CD14-positive monocyte (primary cell): ENCODE measurements around the gene SNX30. TPM values are rescaled to one million over a fixed set of nuclear protein-coding genes. Genes with fewer than 3 reads are reported as not detected.

ENCODE experiments used
- DNase-seq, 3 donors: peaks; one replicate each; pipeline ENCODE4 v3.0.0-alpha.2; 2011 to 2022
- H2AFZ ChIP-seq: 2 replicates; pipeline ENCODE4 v1.6.0; 2012; ENCODE audit warnings: mild to moderate bottlenecking, low read depth, low read length, inconsistent platforms; ENCODE audit not compliant: insufficient read depth, poor library complexity, severe bottlenecking
- H3K27ac ChIP-seq, 2 donors: 1 replicate in 1 of 2; 2 replicates in 1 of 2; pipeline ENCODE4 v1.5.1; 2012 to 2013; ENCODE audit warnings: low read length in 2 of 2, control low read depth in 1 of 2, inconsistent platforms in 1 of 2, low read depth in 1 of 2, mild to moderate bottlenecking in 1 of 2
- H3K27me3 ChIP-seq, 2 donors: one replicate each; pipeline versions ENCODE4 v1.6.0 to v1.6.1; 2011 to 2013; ENCODE audit warnings: low read length in 2 of 2; ENCODE audit not compliant: control insufficient read depth in 2 of 2, insufficient read depth in 2 of 2
- H3K36me3 ChIP-seq, 2 donors: replicated peaks in 1 of 2; 1 replicate in 1 of 2; 2 replicates in 1 of 2; pipeline versions ENCODE4 v1.5.1 to v1.6.1; 2012 to 2013; ENCODE audit warnings: low read length in 2 of 2, control low read depth in 1 of 2, inconsistent platforms in 1 of 2, mild to moderate bottlenecking in 1 of 2; ENCODE audit not compliant: insufficient read depth in 2 of 2, control insufficient read depth in 1 of 2
- H3K4me1 ChIP-seq, 2 donors: 1 replicate in 1 of 2; 2 replicates in 1 of 2; pipeline versions ENCODE4 v1.5.1 to v1.6.1; 2012 to 2013; ENCODE audit warnings: low read length in 2 of 2, control low read depth in 1 of 2, inconsistent platforms in 1 of 2, mild to moderate bottlenecking in 1 of 2, moderate library complexity in 1 of 2; ENCODE audit not compliant: insufficient read depth in 2 of 2, control insufficient read depth in 1 of 2
- H3K4me2 ChIP-seq: replicated peaks from 2 replicates; pipeline ENCODE3; 2012; ENCODE audit warnings: low read length, moderate library complexity, mild to moderate bottlenecking; ENCODE audit not compliant: poor library complexity, severe bottlenecking; ENCODE audit errors: extremely low read depth
- H3K4me3 ChIP-seq, 3 experiments: fragments of 200-600 bp in 1 of 3; sonication (generic) in 1 of 3; replicated peaks in 1 of 3; 1 replicate in 2 of 3; 2 replicates in 1 of 3; pipeline ENCODE4 v1.5.1; 2011 to 2013; ENCODE audit warnings: low read length in 3 of 3, mild to moderate bottlenecking in 3 of 3, control low read depth in 2 of 3, low read depth in 2 of 3, inconsistent platforms in 1 of 3, moderate library complexity in 1 of 3
- H3K79me2 ChIP-seq: 2 replicates; pipeline ENCODE4 v1.6.0; 2012; ENCODE audit warnings: mild to moderate bottlenecking, control low read depth, inconsistent platforms, low read length, moderate library complexity; ENCODE audit not compliant: insufficient read depth
- H3K9ac ChIP-seq: 2 replicates; pipeline ENCODE4 v1.6.0; 2017; ENCODE audit warnings: low read length, mild to moderate bottlenecking; ENCODE audit not compliant: insufficient read depth, poor library complexity, severe bottlenecking
- H3K9me3 ChIP-seq, 2 donors: replicated peaks in 1 of 2; 1 replicate in 1 of 2; 2 replicates in 1 of 2; pipeline versions ENCODE4 v1.5.1 to v1.6.1; 2012 to 2013; ENCODE audit warnings: low read length in 2 of 2, control low read depth in 1 of 2; ENCODE audit not compliant: control insufficient read depth in 1 of 2, insufficient read depth in 1 of 2
- H4K20me1 ChIP-seq: 2 replicates; pipeline ENCODE4 v1.6.0; 2012; ENCODE audit warnings: mild to moderate bottlenecking, low read length, control low read depth, moderate library complexity; ENCODE audit not compliant: insufficient read depth
- H3K27ac Mint-ChIP-seq, 7 donors: one replicate each; pipeline ENCODE4 v1.8.0; 2020; ENCODE audit warnings: mild to moderate bottlenecking in 7 of 7, mixed read lengths in 7 of 7, moderate library complexity in 6 of 7, inconsistent platforms in 2 of 7
- H3K27me3 Mint-ChIP-seq, 3 donors: one replicate each; pipeline ENCODE4 v1.8.0; 2021 to 2022; ENCODE audit warnings: low read depth in 3 of 3, mild to moderate bottlenecking in 3 of 3, mixed read lengths in 3 of 3, moderate library complexity in 3 of 3, inconsistent platforms in 1 of 3
- H3K36me3 Mint-ChIP-seq, 2 donors: one replicate each; pipeline ENCODE4 v1.8.0; 2020; ENCODE audit warnings: mixed read lengths in 2 of 2, inconsistent platforms in 1 of 2, mild to moderate bottlenecking in 1 of 2
- H3K4me1 Mint-ChIP-seq: one replicate; pipeline ENCODE4 v1.8.0; 2020; ENCODE audit warnings: mild to moderate bottlenecking, mixed read lengths
- H3K4me3 Mint-ChIP-seq, 2 donors: one replicate each; pipeline ENCODE4 v1.8.0; 2020; ENCODE audit warnings: mild to moderate bottlenecking in 2 of 2, mixed read lengths in 2 of 2, moderate library complexity in 1 of 2
- H3K9me3 Mint-ChIP-seq, 7 donors: one replicate each; pipeline ENCODE4 v1.8.0; 2020 to 2022; ENCODE audit warnings: mixed read lengths in 7 of 7, mild to moderate bottlenecking in 6 of 7, moderate library complexity in 6 of 7, inconsistent platforms in 2 of 7
- CTCF ChIP-seq: fragments of 200-600 bp; IDR thresholded peaks from one replicate; pipeline ENCODE4 v1.8.0; 2022; ENCODE audit warnings: antibody characterized with exemption, mild to moderate bottlenecking
- WGBS: methylation state at CpG from one replicate; pipeline ENCODE4 v1.1.5; 2013; ENCODE audit warnings: missing lambda C conversion rate; ENCODE audit not compliant: insufficient coverage; 5-methylcytosine and 5-hydroxymethylcytosine counted together
- intact Hi-C, 2 donors: fragments of 100-400 bp; cut with micrococcal nuclease; formaldehyde crosslinking; loops; one replicate each; pipeline versions ENCODE4 v1.15.0 to v1.15.1; 2023
- polyA plus RNA-seq, 3 donors: library from polyadenylated mRNA; depleted of rRNA in 1 of 3; unstranded in 2 of 3; stranded (reverse) in 1 of 3; fragments of 300-500 nt in 2 of 3; fragments of >200 nt in 1 of 3; fragmentation: Illumina TruSeq in 2 of 3; gene quantifications; 1 replicate in 2 of 3; 2 replicates in 1 of 3; pipeline ENCODE4 v1.2.3, GENCODE V29; 2012 to 2021

SNX30 gene
- polyA plus RNA-seq, 3 donors = 10.3 to 31.3 (median 10.4) TPM

GRCh38 chr9:112885324-112885723, 134.8 kb downstream of the SNX30 start:
- no peak overlapping the region for H2AFZ ChIP-seq
- Mint-ChIP-seq H3K9me3 (no peaks in the 10 kb centered on the region), H3K27me3 (peaks cover 1 to 9% (median 3%) of the 10 kb centered on the region in 3 donors), H3K4me1 (peaks cover 50% of the 10 kb centered on the region), H3K4me3 (no peak overlapping the region), H3K27ac (no peak overlapping the region), H3K36me3 (peaks cover 83 to 89% of the 10 kb centered on the region in 2 donors)
- no peaks in the 10 kb centered on the region for H3K9me3 ChIP-seq
- peaks cover 59 to 70% of the 10 kb centered on the region in 2 donors for H3K36me3 ChIP-seq
- TF ChIP-seq CTCF = no peak
- no peak overlapping the region for H3K9ac ChIP-seq
- no peak for DNase-seq
- intact Hi-C loops = loop anchor here (5.0 kb wide), 2 partner anchors 38 to 133 kb away; partner anchors contain the start of gene SNX30 (in 1 of the 2)
- H3K27ac ChIP-seq = no peak overlapping the region
- peaks cover 21% of the 10 kb centered on the region for H3K79me2 ChIP-seq
- H3K4me1 ChIP-seq = peaks cover 38 to 47% of the 10 kb centered on the region in 2 donors
- no CpG with 5 or more reads among the region's 1 CpG for WGBS
- H3K4me2 ChIP-seq = no peak overlapping the region
- H3K4me3 ChIP-seq = no peak overlapping the region
- H3K27me3 ChIP-seq = no peaks in the 10 kb centered on the region
- peaks cover 79% of the 10 kb centered on the region for H4K20me1 ChIP-seq

- H3K9me3 ChIP-seq = no peaks in the 10 kb centered on the region
- Mint-ChIP-seq H3K27ac (peak overlapping the region in 1 of 7 donors; percentile 88), H3K27me3 (peaks cover 1 to 9% (median 6%) of the 10 kb centered on the region in 3 donors), H3K4me1 (peaks cover 54% of the 10 kb centered on the region), H3K4me3 (no peak overlapping the region), H3K36me3 (peaks cover 73 to 79% of the 10 kb centered on the region in 2 donors), H3K9me3 (no peaks in the 10 kb centered on the region)
- peaks cover 49 to 60% of the 10 kb centered on the region in 2 donors for H3K36me3 ChIP-seq
- no peak overlapping the region for H3K4me3 ChIP-seq
- H4K20me1 ChIP-seq = peaks cover 69% of the 10 kb centered on the region
- TF ChIP-seq CTCF = no peak
- peak overlapping the region in 1 of 2 donors; percentile 48 for H3K27ac ChIP-seq
- WGBS = 100% methylated on average over 4 of the region's 4 CpGs
- no peak for DNase-seq
- H2AFZ ChIP-seq = no peak overlapping the region
- H3K27me3 ChIP-seq = no peaks in the 10 kb centered on the region
- H3K9ac ChIP-seq = no peak overlapping the region
- intact Hi-C loops = loop anchor here (2.0 to 5.0 kb wide), 3 partner anchors 39 to 134 kb away; partner anchors contain the start of gene SNX30 (in 1 of the 2)
- peaks cover 31% of the 10 kb centered on the region for H3K79me2 ChIP-seq
- no peak overlapping the region for H3K4me2 ChIP-seq
- peaks cover 45 to 57% of the 10 kb centered on the region in 2 donors for H3K4me1 ChIP-seq
Observed at GRCh38 chr9:112886351-112886750, 135.8 kb downstream of the SNX30 start.
